ENCODE data around the gene TNPO1. TPM values are rescaled to one million over a fixed set of nuclear protein-coding genes. Genes with fewer than 3 reads are reported as not detected.

TNPO1 gene
- total and polyA plus RNA-seq, 11 donors, result 6.4 to 92.2 (median 67.2) TPM

DNA sequence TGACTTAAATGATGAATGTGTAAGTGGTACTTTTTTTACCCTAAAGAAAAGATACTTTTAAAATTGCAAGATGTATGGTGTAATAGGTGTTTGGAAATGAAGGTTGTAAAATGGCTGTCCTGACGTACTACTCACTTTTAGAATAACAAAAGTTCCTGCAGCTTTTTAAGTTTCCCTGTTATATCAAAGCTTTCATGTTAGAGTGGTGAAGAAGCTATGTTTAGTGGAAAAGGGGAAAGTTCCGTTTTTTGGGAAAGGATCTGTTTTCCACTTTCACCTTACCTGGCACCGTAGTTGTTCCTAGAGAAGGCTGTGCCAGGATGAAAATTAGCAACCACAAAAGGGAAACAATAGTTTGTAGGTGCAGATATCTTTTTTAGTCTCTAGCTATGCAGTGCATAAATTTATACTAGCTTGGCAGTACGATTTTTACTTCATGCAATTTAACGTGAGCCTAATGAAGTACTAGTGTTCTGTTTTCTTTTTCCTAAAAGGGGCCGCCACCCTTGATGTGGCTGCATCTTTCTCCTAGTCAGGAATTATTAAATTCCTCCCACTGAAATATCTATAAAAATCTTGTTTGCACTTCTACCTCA lies 1.3 kb downstream of the TNPO1 start:
- no peak for DNase-seq
- Histone ChIP-seq H3K27me3 (no peaks in the 10 kb centered on the region), H3K4me1 (peaks cover 0 to 43% (median 28%) of the 10 kb centered on the region in 12 donors), H3K36me3 (no peaks in the 10 kb centered on the region), H3K9me3 (no peaks in the 10 kb centered on the region), H3K27ac (peak overlapping the region in 11 of 12 donors; percentile 89 to 99 (median 95)), H3K4me3 (peak overlapping the region; percentile 65 to 91 (median 74))
- WGBS, 4 donors, result 17 to 21% (median 18%) methylated on average over 6 of the region's 6 CpGs
- ATAC-seq, result no peak
- intact Hi-C loops (cut with DNase I), result loop anchor here (1.0 to 10.0 kb wide), 11 partner anchors 31 to 453 kb away; partner anchors contain the start of gene FCHO2 (in 1 of the 10)
- TF ChIP-seq, protein P1, sequence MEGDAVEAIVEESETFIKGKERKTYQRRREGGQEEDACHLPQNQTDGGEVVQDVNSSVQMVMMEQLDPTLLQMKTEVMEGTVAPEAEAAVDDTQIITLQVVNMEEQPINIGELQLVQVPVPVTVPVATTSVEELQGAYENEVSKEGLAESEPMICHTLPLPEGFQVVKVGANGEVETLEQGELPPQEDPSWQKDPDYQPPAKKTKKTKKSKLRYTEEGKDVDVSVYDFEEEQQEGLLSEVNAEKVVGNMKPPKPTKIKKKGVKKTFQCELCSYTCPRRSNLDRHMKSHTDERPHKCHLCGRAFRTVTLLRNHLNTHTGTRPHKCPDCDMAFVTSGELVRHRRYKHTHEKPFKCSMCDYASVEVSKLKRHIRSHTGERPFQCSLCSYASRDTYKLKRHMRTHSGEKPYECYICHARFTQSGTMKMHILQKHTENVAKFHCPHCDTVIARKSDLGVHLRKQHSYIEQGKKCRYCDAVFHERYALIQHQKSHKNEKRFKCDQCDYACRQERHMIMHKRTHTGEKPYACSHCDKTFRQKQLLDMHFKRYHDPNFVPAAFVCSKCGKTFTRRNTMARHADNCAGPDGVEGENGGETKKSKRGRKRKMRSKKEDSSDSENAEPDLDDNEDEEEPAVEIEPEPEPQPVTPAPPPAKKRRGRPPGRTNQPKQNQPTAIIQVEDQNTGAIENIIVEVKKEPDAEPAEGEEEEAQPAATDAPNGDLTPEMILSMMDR (IDR thresholded peaks at IDR 0.05), result no peak
- no peak for TF ChIP-seq POLR2A (IDR thresholded peaks at IDR 0.05)

DNA sequence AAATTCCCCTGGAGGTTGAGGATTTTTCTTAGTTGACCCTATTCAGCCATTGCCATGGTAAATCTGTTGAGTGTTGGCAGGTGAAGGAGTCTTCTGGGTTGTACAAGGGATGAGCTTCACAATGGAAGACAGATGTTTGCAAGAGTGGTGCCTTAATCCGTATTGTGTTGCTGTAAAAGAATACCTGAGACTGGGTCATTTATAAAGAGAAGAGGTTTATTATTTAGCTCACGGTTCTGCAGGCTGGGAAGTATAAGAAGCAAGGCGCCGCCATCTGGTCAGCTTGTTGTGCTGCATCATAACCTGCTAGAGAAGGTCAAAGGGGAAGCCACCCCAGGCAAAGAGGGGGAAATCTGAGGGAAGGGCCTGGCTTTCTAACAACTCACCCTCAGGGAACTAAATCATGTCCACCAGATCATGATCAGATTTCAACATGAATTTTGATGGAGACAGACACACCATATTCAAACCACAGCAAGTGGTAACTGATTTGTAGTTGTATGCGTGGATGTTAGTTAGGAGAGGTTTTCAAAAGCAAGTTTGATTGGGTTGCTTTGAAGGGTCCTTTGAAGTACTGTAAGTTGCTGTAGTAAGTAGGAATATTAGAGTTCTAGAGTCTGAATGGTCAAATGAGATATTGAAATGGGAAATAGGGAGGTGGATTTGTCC lies 2.5 kb downstream of the TNPO1 start:
- ATAC-seq (no peak), DNase-seq (peak; percentile 52 to 69 (median 62))
- no peak for TF ChIP-seq POLR2A (IDR thresholded peaks at IDR 0.05)
- TF ChIP-seq, protein P1 (IDR thresholded peaks at IDR 0.05), result peak; percentile 33 to 71 (median 52)
- 37 to 51% (median 45%) methylated on average over 5 of the region's 5 CpGs for WGBS, 4 donors
- H3K27ac ChIP-seq, result peak overlapping the region in 1 of 12 donors; percentile 99
- H3K9me3 ChIP-seq, result no peaks in the 10 kb centered on the region
- peaks cover 0 to 54% (median 33%) of the 10 kb centered on the region in 12 donors for H3K4me1 ChIP-seq
- H3K27me3 ChIP-seq, result no peaks in the 10 kb centered on the region
- H3K36me3 ChIP-seq, result no peaks in the 10 kb centered on the region
- intact Hi-C loops (cut with DNase I), result loop anchor here (2.0 to 10.0 kb wide), 8 partner anchors 204 to 454 kb away; no protein-coding TSS in a partner anchor
- H3K4me3 ChIP-seq, result peak overlapping the region in 5 of 12 donors; percentile 2 to 91 (median 76)

DNA sequence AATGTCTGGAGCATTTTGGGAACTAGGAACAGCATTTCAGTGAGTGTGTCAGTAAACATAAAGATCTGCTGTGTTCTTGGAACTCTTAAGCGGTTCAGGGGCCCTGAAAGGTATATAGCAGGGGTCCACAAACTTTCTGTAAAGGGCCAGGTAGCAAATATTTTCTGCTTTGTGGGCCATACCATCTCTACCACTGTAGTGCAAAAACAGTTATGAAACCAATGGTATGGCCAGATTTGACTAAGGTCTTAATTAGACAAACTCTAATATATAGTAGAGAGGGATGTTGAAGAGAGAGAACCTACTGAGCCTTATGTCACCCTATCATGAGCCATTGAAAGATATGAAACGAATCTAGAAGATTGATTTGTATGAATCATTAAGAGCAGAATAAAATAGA lies 5.3 kb downstream of the TNPO1 start:
- Histone ChIP-seq H3K36me3 (peaks cover 0 to 5% (median 0%) of the 10 kb centered on the region in 9 donors), H3K4me1 (peaks cover 0 to 52% (median 33%) of the 10 kb centered on the region in 12 donors), H3K9me3 (no peaks in the 10 kb centered on the region), H3K4me3 (no peak overlapping the region), H3K27me3 (no peaks in the 10 kb centered on the region), H3K27ac (no peak overlapping the region)
- 78 to 84% (median 80%) methylated on average over 2 of the region's 2 CpGs for WGBS, 4 donors
- DNase-seq (no peak), ATAC-seq (no peak)
- intact Hi-C loops (cut with DNase I), result loop anchor here in 2 of 10 donors (10.0 kb wide), 1 partner anchor 457 kb away; no protein-coding TSS in a partner anchor
- TF ChIP-seq POLR2A (IDR thresholded peaks at IDR 0.05), result no peak
- TF ChIP-seq, protein P1 (IDR thresholded peaks at IDR 0.05), result no peak

DNA sequence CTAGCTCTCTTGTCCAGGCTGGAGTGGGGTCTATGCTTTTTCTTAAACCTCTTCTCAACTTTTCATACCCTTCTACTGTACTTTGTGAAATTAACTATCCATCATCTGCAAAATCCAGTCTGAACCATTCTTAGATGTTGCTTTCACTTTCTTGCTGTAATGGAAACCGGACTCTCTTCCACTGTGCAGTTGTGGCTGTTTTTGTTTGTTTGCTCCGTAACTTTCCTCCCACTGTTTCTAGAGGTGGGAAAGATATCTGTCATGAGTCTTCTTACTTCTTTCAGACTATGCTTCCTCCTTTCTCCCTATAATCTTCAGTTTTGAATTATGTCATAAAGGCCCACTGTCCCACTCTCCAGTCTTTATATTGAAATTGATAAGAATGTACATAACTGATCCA lies 6.5 kb downstream of the TNPO1 start:
- ATAC-seq (no peak), DNase-seq (no peak)
- intact Hi-C loops (cut with DNase I), result loop anchor here in 2 of 10 donors (10.0 kb wide), 1 partner anchor 458 kb away; no protein-coding TSS in a partner anchor
- H3K4me1 ChIP-seq, result peaks cover 0 to 46% (median 28%) of the 10 kb centered on the region in 12 donors
- no peaks in the 10 kb centered on the region for H3K9me3 ChIP-seq
- peaks cover 0 to 5% (median 0%) of the 10 kb centered on the region in 9 donors for H3K36me3 ChIP-seq
- TF ChIP-seq POLR2A (IDR thresholded peaks at IDR 0.05), result no peak
- TF ChIP-seq, protein P1 (IDR thresholded peaks at IDR 0.05), result no peak
- no peaks in the 10 kb centered on the region for H3K27me3 ChIP-seq
- no peak overlapping the region for H3K4me3 ChIP-seq
- no peak overlapping the region for H3K27ac ChIP-seq
- 69 to 97% (median 81%) methylated on average over 2 of the region's 2 CpGs for WGBS, 4 donors
